K562 (cell line): ENCODE data around the gene SLC22A23. TPM values are rescaled to one million over a fixed set of nuclear protein-coding genes. Genes with fewer than 3 reads are reported as not detected.
A peak's percentile ranks its signal among the peaks of the same experiment; 100 is the strongest.

Source experiments
- CEBPZ ChIP-seq: fragments of 150-350 bp; IDR thresholded peaks from 2 replicates; pipeline ENCODE4 v1.6.1; 2014; ENCODE audit warnings: low read depth, mild to moderate bottlenecking, low read length, borderline replicate concordance
- CREB1 ChIP-seq, 2 experiments: sonication (generic) in 1 of 2; formaldehyde crosslinking in 1 of 2; IDR thresholded peaks; 2 replicates each; pipeline versions ENCODE4 v1.6.1 to v1.8.0; 2012 to 2022; ENCODE audit warnings: inconsistent platforms in 1 of 2, mild to moderate bottlenecking in 1 of 2, missing genetic modification reagents in 1 of 2, moderate library complexity in 1 of 2
- EP300 ChIP-seq: IDR thresholded peaks from 2 replicates; pipeline ENCODE4 v1.6.1; 2012; ENCODE audit warnings: low read length, improper control_type of control experiment
- HDAC2 ChIP-seq: fragments of 450-650 bp; IDR thresholded peaks from 2 replicates; pipeline ENCODE4 v1.6.1; 2016; ENCODE audit warnings: mild to moderate bottlenecking
- MAX ChIP-seq: sonication (generic); formaldehyde crosslinking; IDR thresholded peaks from 2 replicates; pipeline ENCODE4 v1.9.0; 2022; ENCODE audit warnings: mild to moderate bottlenecking, missing genetic modification reagents
- MTA2 ChIP-seq: fragments of 450-650 bp; IDR thresholded peaks from 2 replicates; pipeline ENCODE4 v1.6.1; 2016; ENCODE audit warnings: low read depth
- NFATC3 ChIP-seq: fragments of 450-650 bp; IDR thresholded peaks from 2 replicates; pipeline ENCODE4 v1.6.1; 2017; ENCODE audit warnings: mild to moderate bottlenecking
- ZC3H4 ChIP-seq: sonication (generic); formaldehyde crosslinking; IDR thresholded peaks from 2 replicates; pipeline ENCODE4 v1.9.0; 2021; ENCODE audit warnings: missing genetic modification reagents, borderline replicate concordance
- ZMIZ1 ChIP-seq, 2 experiments: fragments of 150-350 bp in 1 of 2; IDR thresholded peaks; 2 replicates each; pipeline ENCODE4 v1.6.1; 2012 to 2016; ENCODE audit warnings: low read depth in 2 of 2, low read length in 2 of 2, mild to moderate bottlenecking in 1 of 2, moderate library complexity in 1 of 2
- ZSCAN29 ChIP-seq: fragments of 450-650 bp; IDR thresholded peaks from 2 replicates; pipeline ENCODE4 v1.6.1; 2017
- polyA plus RNA-seq, 8 experiments: library from polyadenylated mRNA; depleted of rRNA in 4 of 8; stranded (reverse) in 5 of 8; unstranded in 3 of 8; fragments of >200 nt; fragmentation: Nextera tagmentation in 2 of 8; fragmentation: Illumina TruSeq in 1 of 8; extraction: Ambion mirVana in 2 of 8; extraction: Trizol in 1 of 8; gene quantifications; 2 replicates each; pipeline versions ENCODE4 v1.2.1 to v1.2.3, GENCODE V29; 2011 to 2014; ENCODE audit warnings: inconsistent platforms in 1 of 8, missing spikeins in 1 of 8
- total RNA-seq, 7 experiments: library from RNA; depleted of rRNA in 6 of 7; stranded (reverse); fragments of >200 nt in 6 of 7; fragmentation: Illumina TruSeq in 2 of 7; extraction: Trizol in 2 of 7; gene quantifications; 2 replicates each; pipeline versions ENCODE4 v1.2.1 to v1.2.3, GENCODE V29; 2011 to 2021; ENCODE audit warnings: low replicate concordance in 1 of 7
- TF ChIP-seq, protein P1 (sequence below): sonication (generic); formaldehyde crosslinking; IDR thresholded peaks from 2 replicates; pipeline ENCODE4 v1.8.1; 2023; ENCODE audit warnings: mild to moderate bottlenecking, missing genetic modification reagents
- TF ChIP-seq, protein P2 (sequence below): fragments of 250-450 bp; sonication (Bioruptor Pico); IDR thresholded peaks from 2 replicates; pipeline ENCODE4 v1.4.0; 2020

The SLC22A23 gene
- total and polyA plus RNA-seq, 9 of the 15 experiments (the other 6 are each of a cell fraction or from before 2014, with no cell fraction given), result 0.30 to 8.7 (median 2.5) TPM

- no peak for TF ChIP-seq CEBPZ
- TF ChIP-seq HDAC2, result peak; percentile 99
- TF ChIP-seq, protein P1, sequence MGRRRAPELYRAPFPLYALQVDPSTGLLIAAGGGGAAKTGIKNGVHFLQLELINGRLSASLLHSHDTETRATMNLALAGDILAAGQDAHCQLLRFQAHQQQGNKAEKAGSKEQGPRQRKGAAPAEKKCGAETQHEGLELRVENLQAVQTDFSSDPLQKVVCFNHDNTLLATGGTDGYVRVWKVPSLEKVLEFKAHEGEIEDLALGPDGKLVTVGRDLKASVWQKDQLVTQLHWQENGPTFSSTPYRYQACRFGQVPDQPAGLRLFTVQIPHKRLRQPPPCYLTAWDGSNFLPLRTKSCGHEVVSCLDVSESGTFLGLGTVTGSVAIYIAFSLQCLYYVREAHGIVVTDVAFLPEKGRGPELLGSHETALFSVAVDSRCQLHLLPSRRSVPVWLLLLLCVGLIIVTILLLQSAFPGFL (CRISPR knock-in tag), result no peak
- TF ChIP-seq MTA2, result peak; percentile 98
- no peak for TF ChIP-seq ZSCAN29
- TF ChIP-seq MAX (CRISPR knock-in tag), result no peak
- peak; percentile 97 for TF ChIP-seq EP300
- TF ChIP-seq CREB1 (IDR thresholded peaks at IDR 0.05), result peak; percentile 70
- TF ChIP-seq CREB1 (CRISPR knock-in tag; IDR thresholded peaks at IDR 0.05), result no peak
- no peak for TF ChIP-seq ZC3H4 (CRISPR knock-in tag)
- peak in 1 of 2 experiments; percentile 98; a peak in 2 of 4 replicates for TF ChIP-seq ZMIZ1 (IDR thresholded peaks at IDR 0.05; ENCODE audit: low read depth in 2 of 2, low read length in 2 of 2)
- TF ChIP-seq, protein P2, sequence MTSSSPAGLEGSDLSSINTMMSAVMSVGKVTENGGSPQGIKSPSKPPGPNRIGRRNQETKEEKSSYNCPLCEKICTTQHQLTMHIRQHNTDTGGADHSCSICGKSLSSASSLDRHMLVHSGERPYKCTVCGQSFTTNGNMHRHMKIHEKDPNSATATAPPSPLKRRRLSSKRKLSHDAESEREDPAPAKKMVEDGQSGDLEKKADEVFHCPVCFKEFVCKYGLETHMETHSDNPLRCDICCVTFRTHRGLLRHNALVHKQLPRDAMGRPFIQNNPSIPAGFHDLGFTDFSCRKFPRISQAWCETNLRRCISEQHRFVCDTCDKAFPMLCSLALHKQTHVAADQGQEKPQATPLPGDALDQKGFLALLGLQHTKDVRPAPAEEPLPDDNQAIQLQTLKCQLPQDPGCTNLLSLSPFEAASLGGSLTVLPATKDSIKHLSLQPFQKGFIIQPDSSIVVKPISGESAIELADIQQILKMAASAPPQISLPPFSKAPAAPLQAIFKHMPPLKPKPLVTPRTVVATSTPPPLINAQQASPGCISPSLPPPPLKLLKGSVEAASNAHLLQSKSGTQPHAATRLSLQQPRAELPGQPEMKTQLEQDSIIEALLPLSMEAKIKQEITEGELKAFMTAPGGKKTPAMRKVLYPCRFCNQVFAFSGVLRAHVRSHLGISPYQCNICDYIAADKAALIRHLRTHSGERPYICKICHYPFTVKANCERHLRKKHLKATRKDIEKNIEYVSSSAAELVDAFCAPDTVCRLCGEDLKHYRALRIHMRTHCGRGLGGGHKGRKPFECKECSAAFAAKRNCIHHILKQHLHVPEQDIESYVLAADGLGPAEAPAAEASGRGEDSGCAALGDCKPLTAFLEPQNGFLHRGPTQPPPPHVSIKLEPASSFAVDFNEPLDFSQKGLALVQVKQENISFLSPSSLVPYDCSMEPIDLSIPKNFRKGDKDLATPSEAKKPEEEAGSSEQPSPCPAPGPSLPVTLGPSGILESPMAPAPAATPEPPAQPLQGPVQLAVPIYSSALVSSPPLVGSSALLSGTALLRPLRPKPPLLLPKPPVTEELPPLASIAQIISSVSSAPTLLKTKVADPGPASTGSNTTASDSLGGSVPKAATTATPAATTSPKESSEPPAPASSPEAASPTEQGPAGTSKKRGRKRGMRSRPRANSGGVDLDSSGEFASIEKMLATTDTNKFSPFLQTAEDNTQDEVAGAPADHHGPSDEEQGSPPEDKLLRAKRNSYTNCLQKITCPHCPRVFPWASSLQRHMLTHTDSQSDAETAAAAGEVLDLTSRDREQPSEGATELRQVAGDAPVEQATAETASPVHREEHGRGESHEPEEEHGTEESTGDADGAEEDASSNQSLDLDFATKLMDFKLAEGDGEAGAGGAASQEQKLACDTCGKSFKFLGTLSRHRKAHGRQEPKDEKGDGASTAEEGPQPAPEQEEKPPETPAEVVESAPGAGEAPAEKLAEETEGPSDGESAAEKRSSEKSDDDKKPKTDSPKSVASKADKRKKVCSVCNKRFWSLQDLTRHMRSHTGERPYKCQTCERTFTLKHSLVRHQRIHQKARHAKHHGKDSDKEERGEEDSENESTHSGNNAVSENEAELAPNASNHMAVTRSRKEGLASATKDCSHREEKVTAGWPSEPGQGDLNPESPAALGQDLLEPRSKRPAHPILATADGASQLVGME (CRISPR knock-in tag), result no peak
- TF ChIP-seq NFATC3, result no peak
Measured at GRCh38 chr6:3287976-3288707, 168.7 kb downstream of the SLC22A23 start (continued).
